ENCODE data around the gene HOXC6.

The HOXC6 gene

GRCh38 chr12:54044425-54045103, 16.3 kb downstream of the HOXC6 start:
- DNase-seq: no peak

- DNase-seq: no peak
Observed at GRCh38 chr12:54045401-54045800, 17.2 kb downstream of the HOXC6 start.

GRCh38 chr12:54045868-54046521, 17.8 kb downstream of the HOXC6 start:
- DNase-seq: no peak

GRCh38 chr12:54046809-54047159, 18.5 kb downstream of the HOXC6 start:
- no peak for DNase-seq

GRCh38 chr12:54047160-54047963, 19.1 kb downstream of the HOXC6 start:
- no peak for DNase-seq

- DNase-seq: no peak
Observed at GRCh38 chr12:54047964-54048303, 19.7 kb downstream of the HOXC6 start.

- no peak for DNase-seq
Observed at GRCh38 chr12:54048406-54049093, 20.3 kb downstream of the HOXC6 start.

- no peak for DNase-seq
Observed at GRCh38 chr12:54049108-54049507, 20.9 kb downstream of the HOXC6 start.

- no peak for DNase-seq
Observed at GRCh38 chr12:54050482-54050810, 22.2 kb downstream of the HOXC6 start.

- no peak for DNase-seq
Observed at GRCh38 chr12:54051026-54051842, 23.0 kb downstream of the HOXC6 start.

GRCh38 chr12:54051874-54052437, 23.7 kb downstream of the HOXC6 start:
- DNase-seq: no peak

GRCh38 chr12:54052438-54053002, 24.3 kb downstream of the HOXC6 start:
- DNase-seq: no peak

GRCh38 chr12:54053003-54053750, 24.9 kb downstream of the HOXC6 start:
- DNase-seq: no peak

- no peak for DNase-seq
Observed at GRCh38 chr12:54053751-54054741, 25.8 kb downstream of the HOXC6 start, which contains the start of gene HOXC4. Gene HOXC4 (plus strand): TSS chr12:54053835. CDS start chr12:54053923, 88 bp downstream.

- no peak for DNase-seq
Observed at GRCh38 chr12:54054742-54055194, 26.5 kb downstream of the HOXC6 start.

- DNase-seq: no peak
Observed at GRCh38 chr12:54055552-54055951, 27.3 kb downstream of the HOXC6 start.

- DNase-seq: no peak
Observed at GRCh38 chr12:54056110-54056509, 27.9 kb downstream of the HOXC6 start.

GRCh38 chr12:54058128-54058768, 30.0 kb downstream of the HOXC6 start:
- DNase-seq: no peak

- no peak for DNase-seq
Observed at GRCh38 chr12:54059668-54060067, 31.4 kb downstream of the HOXC6 start.

Data from activated gamma-delta T cell (primary cell).